Loucy (cell line): ENCODE data around the gene BRIX1.

Source experiments
- EZH2phosphoT487 ChIP-seq: fragments of 200-600 bp; IDR thresholded peaks from 2 replicates; pipeline ENCODE4 v1.6.1; 2018; ENCODE audit warnings: antibody characterized with exemption, mild to moderate bottlenecking, moderate library complexity, borderline replicate concordance
- TF ChIP-seq, protein P1 (sequence below): fragments of 200-600 bp; sonication (generic); conservative IDR thresholded peaks from 2 replicates; pipeline ENCODE4 v1.5.1; 2014; ENCODE audit warnings: mild to moderate bottlenecking, antibody characterized with exemption, low read length

DNA sequence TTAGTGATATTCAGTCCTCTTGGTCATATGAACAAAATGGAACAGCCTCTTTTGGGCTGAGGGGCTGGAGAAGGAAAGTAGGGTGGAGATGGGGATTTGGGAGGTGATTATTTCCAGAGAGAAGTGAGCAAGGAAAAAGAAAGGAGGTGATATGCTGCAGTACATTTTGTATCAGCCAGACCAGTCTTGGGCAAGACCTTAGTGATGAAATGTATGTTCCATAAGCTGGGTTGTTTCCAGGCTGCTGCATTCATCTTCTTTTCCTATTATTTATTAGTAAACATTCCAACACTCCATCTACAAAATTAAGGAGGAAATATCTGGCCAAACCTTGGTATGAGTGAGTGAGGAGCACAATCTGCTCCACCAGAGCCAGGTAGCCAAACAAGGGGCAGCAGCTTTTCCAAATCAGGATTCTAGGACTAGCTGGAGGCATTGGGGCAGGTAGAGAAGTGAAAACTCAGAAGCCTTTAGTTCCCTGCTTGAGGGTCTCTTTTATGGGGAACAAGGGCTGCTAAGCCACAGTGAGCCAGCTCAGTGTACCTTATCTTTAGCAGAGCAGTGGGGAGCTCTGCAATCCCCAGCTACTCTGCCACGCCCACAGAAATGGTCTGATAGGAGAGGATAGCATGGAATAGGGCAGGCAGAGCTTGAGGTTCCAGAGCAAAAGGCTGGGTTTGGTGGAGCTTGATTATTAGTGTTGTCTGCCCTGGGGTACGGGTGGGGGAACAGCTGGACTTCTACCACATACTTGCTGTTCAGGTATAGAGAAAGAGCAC lies 19.7 kb upstream of the BRIX1 start:
- TF ChIP-seq, protein P1, sequence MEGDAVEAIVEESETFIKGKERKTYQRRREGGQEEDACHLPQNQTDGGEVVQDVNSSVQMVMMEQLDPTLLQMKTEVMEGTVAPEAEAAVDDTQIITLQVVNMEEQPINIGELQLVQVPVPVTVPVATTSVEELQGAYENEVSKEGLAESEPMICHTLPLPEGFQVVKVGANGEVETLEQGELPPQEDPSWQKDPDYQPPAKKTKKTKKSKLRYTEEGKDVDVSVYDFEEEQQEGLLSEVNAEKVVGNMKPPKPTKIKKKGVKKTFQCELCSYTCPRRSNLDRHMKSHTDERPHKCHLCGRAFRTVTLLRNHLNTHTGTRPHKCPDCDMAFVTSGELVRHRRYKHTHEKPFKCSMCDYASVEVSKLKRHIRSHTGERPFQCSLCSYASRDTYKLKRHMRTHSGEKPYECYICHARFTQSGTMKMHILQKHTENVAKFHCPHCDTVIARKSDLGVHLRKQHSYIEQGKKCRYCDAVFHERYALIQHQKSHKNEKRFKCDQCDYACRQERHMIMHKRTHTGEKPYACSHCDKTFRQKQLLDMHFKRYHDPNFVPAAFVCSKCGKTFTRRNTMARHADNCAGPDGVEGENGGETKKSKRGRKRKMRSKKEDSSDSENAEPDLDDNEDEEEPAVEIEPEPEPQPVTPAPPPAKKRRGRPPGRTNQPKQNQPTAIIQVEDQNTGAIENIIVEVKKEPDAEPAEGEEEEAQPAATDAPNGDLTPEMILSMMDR = no peak
- TF ChIP-seq EZH2phosphoT487 = no peak
